Measurements from ENCODE around the gene INPP5F.

GRCh38 chr10:119693262-119693957 is 32.4 kb upstream of the INPP5F start:
- TF ChIP-seq, protein P1, sequence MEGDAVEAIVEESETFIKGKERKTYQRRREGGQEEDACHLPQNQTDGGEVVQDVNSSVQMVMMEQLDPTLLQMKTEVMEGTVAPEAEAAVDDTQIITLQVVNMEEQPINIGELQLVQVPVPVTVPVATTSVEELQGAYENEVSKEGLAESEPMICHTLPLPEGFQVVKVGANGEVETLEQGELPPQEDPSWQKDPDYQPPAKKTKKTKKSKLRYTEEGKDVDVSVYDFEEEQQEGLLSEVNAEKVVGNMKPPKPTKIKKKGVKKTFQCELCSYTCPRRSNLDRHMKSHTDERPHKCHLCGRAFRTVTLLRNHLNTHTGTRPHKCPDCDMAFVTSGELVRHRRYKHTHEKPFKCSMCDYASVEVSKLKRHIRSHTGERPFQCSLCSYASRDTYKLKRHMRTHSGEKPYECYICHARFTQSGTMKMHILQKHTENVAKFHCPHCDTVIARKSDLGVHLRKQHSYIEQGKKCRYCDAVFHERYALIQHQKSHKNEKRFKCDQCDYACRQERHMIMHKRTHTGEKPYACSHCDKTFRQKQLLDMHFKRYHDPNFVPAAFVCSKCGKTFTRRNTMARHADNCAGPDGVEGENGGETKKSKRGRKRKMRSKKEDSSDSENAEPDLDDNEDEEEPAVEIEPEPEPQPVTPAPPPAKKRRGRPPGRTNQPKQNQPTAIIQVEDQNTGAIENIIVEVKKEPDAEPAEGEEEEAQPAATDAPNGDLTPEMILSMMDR (IDR thresholded peaks at IDR 0.05; ENCODE audit: insufficient read depth, low read length, poor library complexity, severe bottlenecking), result no peak
- no peak for TF ChIP-seq EZH2phosphoT487 (conservative IDR thresholded peaks at IDR 0.05; ENCODE audit: low read length)

Data from SU-DHL-6 (cell line).